ENCODE results near the gene IGLON5.

Gene IGLON5

DNA sequence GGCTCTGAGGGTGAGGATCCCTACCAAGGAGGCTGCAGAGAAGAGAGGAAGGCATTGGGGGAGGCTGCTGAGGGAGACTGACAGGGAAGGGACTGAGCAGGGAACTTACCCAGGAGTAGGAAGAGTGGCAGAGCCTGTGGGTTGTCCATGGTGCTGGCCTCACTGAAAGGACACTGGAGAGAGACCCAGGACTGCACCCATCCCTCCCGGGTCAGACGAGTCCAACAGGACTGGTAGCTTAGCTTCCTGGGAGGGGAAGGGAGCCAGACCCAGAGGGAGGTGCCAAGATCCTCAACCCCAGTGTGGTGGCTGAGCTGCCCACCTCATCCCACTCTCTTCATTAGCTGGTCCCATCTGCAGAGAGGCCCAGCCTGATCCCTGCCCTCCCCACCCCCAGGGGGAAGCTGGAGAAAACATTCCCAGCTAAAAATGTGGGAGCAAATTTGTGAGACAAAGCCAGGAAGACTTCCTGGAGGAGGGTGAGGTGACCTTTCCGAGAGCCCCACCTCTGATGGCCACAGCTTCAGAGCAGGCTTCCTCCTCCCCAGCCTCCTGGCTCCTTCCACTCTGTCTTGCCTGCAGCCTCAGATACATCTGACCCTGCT, 30.6 kb downstream of the IGLON5 start, which contains the start of gene VSIG10L:
TSS of gene VSIG10L (minus strand) at position 164 of the 605 bp plus-strand sequence. CDS start at position 149, 15 bp downstream.
- peak within 1 kb of the TSS; percentile 56 for H3K4me3 ChIP-seq (ENCODE audit: low read length)
- no peak within 1 kb of the TSS for H3K27ac ChIP-seq (ENCODE audit: low read length)
- peaks cover 9% of the 10 kb centered on the region for H3K4me1 ChIP-seq (ENCODE audit: control insufficient read depth, low read depth, low read length)
- peaks cover 22% of the 10 kb centered on the region for H3K27me3 ChIP-seq (ENCODE audit: control insufficient read depth, insufficient read depth, low read length)
- no peaks in the 10 kb centered on the region for H3K36me3 ChIP-seq (ENCODE audit: control insufficient read depth, low read depth, low read length)
- no peak within 1 kb of the TSS for H3K9ac ChIP-seq (ENCODE audit: low read length)
- no peaks in the 10 kb centered on the region for H3K9me3 ChIP-seq (ENCODE audit: control insufficient read depth, low read depth, low read length)

DNA sequence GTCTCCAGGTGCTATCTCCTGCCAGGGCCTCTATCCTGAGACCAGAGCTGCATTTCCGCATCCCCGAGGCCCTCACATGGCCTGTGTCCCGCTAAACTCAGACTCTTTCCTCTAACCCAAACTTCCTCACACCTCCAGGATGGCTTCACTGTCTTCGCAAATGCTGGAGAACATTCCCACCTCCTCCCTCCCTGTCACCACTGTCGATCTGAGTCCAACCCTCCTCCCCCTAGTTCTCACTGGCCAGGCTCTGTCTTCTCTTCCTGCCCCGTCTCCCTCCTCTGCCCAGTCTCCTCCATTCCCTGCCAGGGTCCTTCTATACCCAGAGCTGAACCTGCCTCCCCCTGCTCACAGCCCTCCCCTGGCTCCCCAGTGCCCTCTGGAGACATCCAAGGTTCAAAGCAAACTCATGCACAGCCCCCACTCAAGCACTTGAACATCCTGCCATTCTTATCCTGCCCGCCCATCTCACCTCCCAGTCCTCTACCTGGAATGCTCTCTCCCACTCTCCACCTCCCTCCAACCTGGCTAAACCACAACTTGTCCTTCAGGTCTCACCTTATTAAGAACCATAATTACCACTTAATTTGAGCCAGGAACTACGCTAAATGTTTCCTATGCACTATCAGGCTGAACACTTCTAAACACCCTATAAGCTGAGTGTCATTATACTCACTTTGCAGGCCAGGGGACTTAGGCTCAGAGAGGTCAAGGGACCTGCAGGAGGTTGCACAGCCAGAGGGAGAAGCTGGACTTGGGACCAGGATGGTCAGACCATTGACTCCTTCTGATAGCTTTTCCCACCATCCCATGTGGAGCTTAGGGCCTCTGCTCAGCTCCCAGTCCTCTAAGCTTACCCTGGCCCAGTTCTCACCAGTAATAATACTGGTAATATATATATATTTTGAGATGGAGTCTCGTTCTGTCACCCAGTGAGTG, 31.5 kb downstream of the IGLON5 start:
- H3K27ac ChIP-seq (ENCODE audit: low read length): no peak overlapping the region
- H3K4me3 ChIP-seq (ENCODE audit: low read length): no peak overlapping the region
- no peaks in the 10 kb centered on the region for H3K9me3 ChIP-seq (ENCODE audit: control insufficient read depth, low read depth, low read length)
- peaks cover 22% of the 10 kb centered on the region for H3K27me3 ChIP-seq (ENCODE audit: control insufficient read depth, insufficient read depth, low read length)
- H3K9ac ChIP-seq (ENCODE audit: low read length): no peak overlapping the region
- H3K36me3 ChIP-seq (ENCODE audit: control insufficient read depth, low read depth, low read length): no peaks in the 10 kb centered on the region
- H3K4me1 ChIP-seq (ENCODE audit: control insufficient read depth, low read depth, low read length): peaks cover 9% of the 10 kb centered on the region

DNA sequence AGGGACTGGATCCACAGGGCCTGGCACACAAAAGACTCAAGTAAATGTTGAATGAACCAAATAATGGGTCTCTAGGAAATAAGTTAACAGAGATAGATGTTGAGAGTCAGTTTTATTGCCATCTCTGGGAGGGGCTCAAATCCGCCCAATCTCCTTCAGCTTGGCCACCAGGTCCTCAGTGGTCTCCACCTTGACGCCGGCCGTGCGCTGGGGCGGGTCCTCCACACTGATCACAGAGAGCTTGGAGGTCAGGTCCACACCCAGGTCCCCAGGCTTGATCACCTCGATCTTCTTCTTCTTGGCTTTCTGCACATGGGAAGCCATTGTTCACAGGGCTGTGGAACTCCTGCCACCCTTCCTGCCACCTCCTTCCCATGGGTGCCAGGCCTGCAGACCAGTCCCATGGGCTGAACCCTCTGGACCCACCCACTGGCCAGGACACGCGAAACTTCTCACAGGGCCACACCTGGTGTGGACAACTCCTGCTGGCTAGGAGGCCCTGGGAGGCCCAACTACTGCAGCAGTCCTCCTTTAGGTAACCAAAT, 33.7 kb downstream of the IGLON5 start:
- Histone ChIP-seq H3K27ac (ENCODE audit: low read length) (no peak overlapping the region), H3K4me1 (ENCODE audit: control insufficient read depth, low read depth, low read length) (peaks cover 9% of the 10 kb centered on the region), H3K9ac (ENCODE audit: low read length) (no peak overlapping the region)

DNA sequence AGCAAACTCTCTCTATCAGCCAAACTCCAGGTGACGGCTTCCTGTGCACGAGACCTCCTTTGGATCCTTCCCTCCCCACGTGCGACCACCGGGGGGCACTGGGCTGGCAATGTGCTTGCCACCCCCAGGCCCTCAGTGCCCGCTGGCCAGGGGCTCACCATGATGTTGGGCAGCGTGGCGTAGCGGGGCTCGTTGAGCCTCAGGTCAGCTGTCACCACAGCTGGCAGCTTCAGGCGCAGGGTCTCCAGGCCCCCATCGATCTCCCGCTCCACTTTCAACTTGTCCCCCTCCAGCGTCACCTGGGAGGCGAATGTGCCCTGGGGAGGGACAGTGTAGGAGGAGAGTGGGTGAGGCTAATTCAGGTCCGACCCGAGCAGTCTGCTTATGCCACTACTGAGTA, 35.3 kb downstream of the IGLON5 start:
- H3K36me3 ChIP-seq (ENCODE audit: control insufficient read depth, low read depth, low read length): no peaks in the 10 kb centered on the region
- H3K9ac ChIP-seq (ENCODE audit: low read length): no peak overlapping the region
- H3K4me3 ChIP-seq (ENCODE audit: low read length): no peak overlapping the region

More for the DNA sequence above, 33.7 kb downstream of the IGLON5 start:
- H3K36me3 ChIP-seq (ENCODE audit: control insufficient read depth, low read depth, low read length): no peaks in the 10 kb centered on the region
- H3K9me3 ChIP-seq (ENCODE audit: control insufficient read depth, low read depth, low read length): no peaks in the 10 kb centered on the region
- H3K27me3 ChIP-seq (ENCODE audit: control insufficient read depth, insufficient read depth, low read length): peaks cover 22% of the 10 kb centered on the region
- no peak overlapping the region for H3K4me3 ChIP-seq (ENCODE audit: low read length)

DNA sequence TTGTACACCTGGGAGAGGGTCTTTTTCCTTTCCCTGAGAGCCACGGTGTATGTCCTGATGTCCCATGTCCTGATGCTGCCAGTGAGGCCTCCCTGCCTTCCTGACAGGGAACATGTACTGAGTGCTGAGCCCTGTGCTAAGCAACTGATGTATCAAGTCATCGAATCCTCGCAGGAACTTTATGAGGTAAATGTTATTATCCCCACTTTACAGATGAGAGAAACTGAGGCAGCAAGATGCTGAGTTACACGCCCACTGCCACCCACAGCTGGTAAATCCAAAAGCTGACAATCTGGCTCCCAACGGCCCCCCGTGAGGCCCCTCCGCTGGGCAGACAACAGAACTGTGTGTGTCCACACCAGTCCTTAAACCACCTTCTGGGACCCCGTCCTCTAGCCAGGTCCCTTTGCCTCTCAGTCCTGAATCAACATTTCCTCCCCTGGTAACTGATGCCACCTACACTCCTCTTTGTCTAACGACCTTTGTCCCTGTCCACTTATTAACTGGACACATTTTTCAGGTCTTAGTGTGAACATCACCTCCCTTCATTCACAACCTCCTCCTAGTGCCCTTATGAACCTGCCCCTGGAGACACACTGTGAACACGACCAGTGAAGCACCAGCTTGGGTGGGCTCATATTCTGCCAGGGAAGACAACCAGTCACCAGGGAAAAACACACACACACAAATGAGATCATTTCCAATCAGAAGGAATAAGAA, 35.9 kb downstream of the IGLON5 start:
- H3K9ac ChIP-seq (ENCODE audit: low read length): no peak overlapping the region
- no peaks in the 10 kb centered on the region for H3K27me3 ChIP-seq (ENCODE audit: control insufficient read depth, insufficient read depth, low read length)
- H3K27ac ChIP-seq (ENCODE audit: low read length): no peak overlapping the region
- peaks cover 3% of the 10 kb centered on the region for H3K4me1 ChIP-seq (ENCODE audit: control insufficient read depth, low read depth, low read length)
- H3K4me3 ChIP-seq (ENCODE audit: low read length): no peak overlapping the region
- H3K9me3 ChIP-seq (ENCODE audit: control insufficient read depth, low read depth, low read length): no peaks in the 10 kb centered on the region
- H3K36me3 ChIP-seq (ENCODE audit: control insufficient read depth, low read depth, low read length): no peaks in the 10 kb centered on the region

More for the DNA sequence above, 35.3 kb downstream of the IGLON5 start:
- Histone ChIP-seq H3K27ac (ENCODE audit: low read length) (no peak overlapping the region), H3K9me3 (ENCODE audit: control insufficient read depth, low read depth, low read length) (no peaks in the 10 kb centered on the region), H3K27me3 (ENCODE audit: control insufficient read depth, insufficient read depth, low read length) (peaks cover 6% of the 10 kb centered on the region), H3K4me1 (ENCODE audit: control insufficient read depth, low read depth, low read length) (peaks cover 9% of the 10 kb centered on the region)

DNA sequence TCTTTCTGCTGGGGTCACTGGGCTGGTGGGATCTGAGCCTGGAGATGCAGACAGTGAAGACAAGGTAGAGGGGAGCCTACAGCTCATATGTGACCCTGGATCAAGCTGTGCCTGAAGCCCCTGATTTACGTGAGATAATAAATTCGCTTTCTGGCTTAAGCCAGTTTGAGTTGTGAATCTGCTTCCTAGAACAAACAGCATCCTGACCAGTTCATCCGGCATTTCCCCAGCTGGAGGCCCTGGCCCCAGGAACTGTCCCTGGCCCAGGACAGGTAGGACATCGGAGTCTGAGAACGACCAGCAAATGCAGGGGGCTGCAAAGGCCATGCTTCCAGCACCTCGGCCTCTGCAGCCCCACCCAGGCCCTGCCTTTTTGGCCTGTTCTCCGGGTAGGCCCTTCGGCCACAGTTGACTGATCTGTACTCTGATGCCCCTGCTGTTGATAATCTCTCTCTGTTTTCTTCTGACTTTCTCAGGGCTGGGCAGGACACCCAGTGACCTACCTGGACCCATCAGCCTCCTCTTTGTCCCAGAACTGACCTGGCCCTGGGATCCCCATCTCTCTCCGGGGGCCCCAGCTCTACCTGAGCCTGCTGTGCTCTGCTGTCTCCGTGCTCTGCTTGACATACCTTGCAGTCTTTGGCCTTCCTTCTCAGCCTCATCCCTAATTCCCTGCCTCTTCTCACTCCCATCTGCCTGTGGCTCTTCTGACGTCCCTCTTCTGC, 40.0 kb downstream of the IGLON5 start:
- Histone ChIP-seq H3K4me1 (ENCODE audit: control insufficient read depth, low read depth, low read length) (peaks cover 11% of the 10 kb centered on the region), H3K36me3 (ENCODE audit: control insufficient read depth, low read depth, low read length) (no peaks in the 10 kb centered on the region), H3K4me3 (ENCODE audit: low read length) (no peak overlapping the region), H3K27ac (ENCODE audit: low read length) (no peak overlapping the region), H3K27me3 (ENCODE audit: control insufficient read depth, insufficient read depth, low read length) (no peaks in the 10 kb centered on the region), H3K9me3 (ENCODE audit: control insufficient read depth, low read depth, low read length) (no peaks in the 10 kb centered on the region), H3K9ac (ENCODE audit: low read length) (no peak overlapping the region)

DNA sequence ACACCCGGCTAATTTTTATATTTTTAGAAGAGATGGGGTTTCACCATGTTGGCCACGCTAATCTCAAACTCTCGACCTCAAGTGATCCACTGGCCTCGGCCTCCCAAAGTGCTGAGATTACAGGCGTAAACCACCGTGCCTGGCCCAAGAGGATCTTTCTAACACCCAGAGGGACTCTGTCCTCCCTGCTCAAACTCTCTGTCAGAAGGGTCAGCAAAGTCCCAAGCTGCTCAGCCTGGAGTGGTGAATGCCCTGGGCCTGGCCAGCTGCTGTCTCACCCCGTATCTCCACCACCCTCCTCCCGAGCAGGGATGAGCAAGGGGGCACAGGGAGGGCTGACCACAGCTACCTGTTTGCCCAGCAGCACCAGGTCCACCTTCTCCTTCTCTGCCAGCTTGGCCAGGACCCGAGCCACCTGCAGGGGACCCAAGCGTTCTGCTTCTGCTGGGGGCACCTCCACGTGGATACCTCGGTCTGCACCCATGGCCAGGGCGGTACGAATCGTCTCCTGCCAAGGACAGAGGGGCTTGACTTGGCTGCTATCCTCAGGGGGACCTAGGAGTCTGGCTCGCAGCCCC, 41.4 kb downstream of the IGLON5 start:
- Histone ChIP-seq H3K27me3 (ENCODE audit: control insufficient read depth, insufficient read depth, low read length) (no peaks in the 10 kb centered on the region), H3K9ac (ENCODE audit: low read length) (no peak overlapping the region), H3K4me3 (ENCODE audit: low read length) (no peak overlapping the region), H3K36me3 (ENCODE audit: control insufficient read depth, low read depth, low read length) (no peaks in the 10 kb centered on the region), H3K27ac (ENCODE audit: low read length) (no peak overlapping the region), H3K4me1 (ENCODE audit: control insufficient read depth, low read depth, low read length) (peaks cover 11% of the 10 kb centered on the region), H3K9me3 (ENCODE audit: control insufficient read depth, low read depth, low read length) (no peaks in the 10 kb centered on the region)

DNA sequence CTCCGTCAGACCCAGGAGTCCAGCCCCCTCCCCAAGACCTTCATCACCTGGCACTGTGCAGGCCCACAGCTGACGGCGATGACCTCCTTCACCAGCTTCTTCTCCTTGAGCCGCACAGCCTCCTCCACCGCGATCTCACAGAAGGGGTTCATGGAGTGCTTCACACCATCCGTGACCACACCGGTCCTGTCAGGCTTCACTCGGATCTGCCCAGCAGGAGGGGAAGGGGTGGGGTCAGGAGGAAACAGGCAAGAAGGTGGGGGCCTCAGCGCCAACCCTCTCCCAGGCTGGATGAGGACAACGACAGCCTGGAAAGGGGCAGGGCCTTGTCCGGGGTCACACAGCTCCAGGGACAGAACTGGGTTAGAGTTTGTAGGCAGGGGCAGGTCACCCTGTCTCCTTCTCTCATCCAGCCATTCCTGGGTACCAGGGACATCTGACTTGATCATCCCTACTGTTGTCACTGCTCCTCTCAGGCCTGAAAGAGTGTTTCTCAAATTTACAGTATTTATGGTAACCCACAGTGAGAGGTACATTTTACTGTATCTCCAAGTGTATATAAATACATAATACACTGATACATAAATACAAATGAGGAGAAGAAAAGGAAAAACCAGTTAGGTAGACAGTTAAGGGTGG, 42.8 kb downstream of the IGLON5 start:
- H3K9me3 ChIP-seq (ENCODE audit: control insufficient read depth, low read depth, low read length): no peaks in the 10 kb centered on the region
- no peaks in the 10 kb centered on the region for H3K27me3 ChIP-seq (ENCODE audit: control insufficient read depth, insufficient read depth, low read length)
- H3K9ac ChIP-seq (ENCODE audit: low read length): peak overlapping the region; percentile 34
- peaks cover 11% of the 10 kb centered on the region for H3K4me1 ChIP-seq (ENCODE audit: control insufficient read depth, low read depth, low read length)
- H3K27ac ChIP-seq (ENCODE audit: low read length): no peak overlapping the region
- H3K4me3 ChIP-seq (ENCODE audit: low read length): peak overlapping the region; percentile 14
- no peaks in the 10 kb centered on the region for H3K36me3 ChIP-seq (ENCODE audit: control insufficient read depth, low read depth, low read length)

DNA sequence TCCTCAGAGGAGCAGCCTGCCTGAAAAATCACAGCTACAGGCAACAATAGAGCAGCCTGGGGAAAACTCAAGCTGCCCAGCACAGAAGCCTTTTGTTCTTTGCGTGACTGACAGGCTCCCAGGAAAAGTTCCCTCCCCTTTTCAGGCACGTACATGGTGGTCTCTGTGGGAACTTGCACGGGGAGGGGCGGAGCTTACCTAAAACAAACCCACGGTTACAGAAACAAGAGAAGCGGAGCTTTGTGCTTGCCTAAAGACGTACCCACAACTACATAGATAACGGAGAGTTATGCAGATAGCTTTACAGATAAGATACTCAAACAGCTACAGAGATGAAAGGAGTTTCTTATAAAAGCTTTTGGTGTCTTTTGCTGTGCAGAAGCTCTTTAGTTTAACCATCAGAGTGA, 43.3 kb downstream of the IGLON5 start:
- H3K36me3 ChIP-seq (ENCODE audit: control insufficient read depth, low read depth, low read length): no peaks in the 10 kb centered on the region
- peak overlapping the region; percentile 14 for H3K4me3 ChIP-seq (ENCODE audit: low read length)
- H3K27ac ChIP-seq (ENCODE audit: low read length): no peak overlapping the region
- H3K27me3 ChIP-seq (ENCODE audit: control insufficient read depth, insufficient read depth, low read length): no peaks in the 10 kb centered on the region
- H3K9me3 ChIP-seq (ENCODE audit: control insufficient read depth, low read depth, low read length): no peaks in the 10 kb centered on the region
- peak overlapping the region; percentile 34 for H3K9ac ChIP-seq (ENCODE audit: low read length)
- peaks cover 11% of the 10 kb centered on the region for H3K4me1 ChIP-seq (ENCODE audit: control insufficient read depth, low read depth, low read length)

DNA sequence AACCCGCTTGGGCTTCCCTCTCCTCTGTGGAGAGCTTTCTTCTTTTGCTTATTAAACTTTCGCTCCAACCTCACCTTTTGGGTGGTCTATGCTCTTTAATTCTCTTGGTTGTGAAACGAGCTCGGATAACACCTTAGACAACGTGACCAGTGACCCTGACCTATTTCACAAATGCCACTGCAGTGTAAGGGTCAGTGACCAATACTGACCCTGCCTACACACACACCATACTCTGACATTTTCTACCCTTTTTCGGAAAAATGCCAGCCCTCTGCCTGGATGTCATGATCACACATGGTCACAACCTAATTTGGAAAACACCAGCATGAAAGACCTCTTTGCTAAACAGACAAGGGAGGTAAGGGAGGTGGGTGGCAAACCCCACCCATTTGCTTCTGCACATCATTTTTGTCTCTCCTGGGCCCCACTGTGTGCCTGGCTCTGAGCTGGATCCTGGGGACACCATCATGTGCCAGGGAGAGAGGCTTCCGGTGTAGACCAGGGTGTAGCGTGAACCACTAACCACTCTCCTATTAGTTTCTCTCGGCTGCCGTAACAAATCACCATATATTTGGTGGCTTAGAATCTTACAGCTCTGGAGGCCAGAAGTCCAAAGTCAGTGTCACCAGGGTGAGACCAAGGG, 44.8 kb downstream of the IGLON5 start:
- H3K4me1 ChIP-seq (ENCODE audit: control insufficient read depth, low read depth, low read length): peaks cover 11% of the 10 kb centered on the region
- no peaks in the 10 kb centered on the region for H3K36me3 ChIP-seq (ENCODE audit: control insufficient read depth, low read depth, low read length)
- no peak overlapping the region for H3K4me3 ChIP-seq (ENCODE audit: low read length)
- no peaks in the 10 kb centered on the region for H3K9me3 ChIP-seq (ENCODE audit: control insufficient read depth, low read depth, low read length)
- no peak overlapping the region for H3K27ac ChIP-seq (ENCODE audit: low read length)
- no peak overlapping the region for H3K9ac ChIP-seq (ENCODE audit: low read length)
- no peaks in the 10 kb centered on the region for H3K27me3 ChIP-seq (ENCODE audit: control insufficient read depth, insufficient read depth, low read length)
